IPS-18c (cell line): ENCODE data around the gene RASGRP2.

Experiments used
- H3K4me3 ChIP-seq: 2 replicates; pipeline ENCODE4 v1.7.0; 2013; ENCODE audit warnings: low read depth, mild to moderate bottlenecking, low read length, moderate library complexity; ENCODE audit not compliant: insufficient read depth
- H3K9me3 ChIP-seq: one replicate; pipeline ENCODE4 v1.6.1; 2013; ENCODE audit warnings: mild to moderate bottlenecking, low read length, moderate library complexity; ENCODE audit not compliant: control insufficient read depth, insufficient read depth

Gene RASGRP2

DNA sequence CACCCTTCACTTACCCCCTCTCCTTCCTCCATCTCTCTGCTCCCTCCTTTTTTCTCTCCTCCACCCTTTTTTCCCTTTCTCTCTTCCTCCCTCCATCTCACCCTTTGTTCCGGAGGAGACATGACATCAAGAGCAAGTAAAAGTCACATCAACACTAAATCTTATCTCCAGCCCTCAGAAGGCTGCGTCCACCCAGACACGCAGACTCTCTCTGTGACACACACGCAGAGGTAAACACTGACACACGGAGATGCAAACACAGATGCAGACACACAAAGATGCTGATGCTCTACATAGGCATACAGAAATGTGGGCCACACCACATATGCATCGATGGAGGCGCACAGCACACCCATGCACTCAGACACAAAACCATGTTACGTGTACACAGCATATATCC lies 47.9 kb downstream of the RASGRP2 start:
- H3K4me3 ChIP-seq, result no peak overlapping the region
- no peaks in the 10 kb centered on the region for H3K9me3 ChIP-seq

GRCh38 chr11:64695548-64695947 lies 48.4 kb downstream of the RASGRP2 start:
- no peak overlapping the region for H3K4me3 ChIP-seq

DNA sequence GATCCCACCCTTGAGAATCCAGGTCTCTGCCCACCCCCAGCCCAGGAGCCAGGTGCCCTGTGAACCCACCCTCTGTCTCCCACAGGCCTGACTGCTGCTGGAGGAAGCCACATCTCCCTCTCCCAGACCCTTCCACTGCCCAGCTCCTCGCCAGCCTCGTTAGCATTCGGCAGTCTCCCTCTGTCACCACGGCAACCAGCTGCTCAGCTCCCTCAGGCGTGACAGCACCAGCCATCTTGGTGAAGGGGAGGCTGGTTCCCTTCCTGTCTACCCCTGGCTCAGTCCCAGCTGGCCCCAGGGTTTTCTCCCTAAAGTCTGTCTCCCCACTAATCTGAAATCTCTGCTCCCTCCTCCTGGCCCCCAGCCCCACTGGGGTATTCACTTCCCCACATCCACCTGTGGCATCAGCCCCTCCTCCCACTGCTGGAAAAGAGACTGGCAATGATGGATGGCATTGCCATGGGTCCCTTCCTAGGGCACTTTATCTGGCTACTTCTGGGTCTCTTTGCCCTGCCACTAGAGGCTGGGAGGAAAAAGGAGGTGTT lies 49.0 kb downstream of the RASGRP2 start:
- Histone ChIP-seq H3K9me3 (no peaks in the 10 kb centered on the region), H3K4me3 (no peak overlapping the region)

More at GRCh38 chr11:64695548-64695947, 48.4 kb downstream of the RASGRP2 start:
- H3K9me3 ChIP-seq, result no peaks in the 10 kb centered on the region

GRCh38 chr11:64694026-64694755 lies 49.8 kb downstream of the RASGRP2 start:
- Histone ChIP-seq H3K4me3 (no peak overlapping the region), H3K9me3 (no peaks in the 10 kb centered on the region)

DNA sequence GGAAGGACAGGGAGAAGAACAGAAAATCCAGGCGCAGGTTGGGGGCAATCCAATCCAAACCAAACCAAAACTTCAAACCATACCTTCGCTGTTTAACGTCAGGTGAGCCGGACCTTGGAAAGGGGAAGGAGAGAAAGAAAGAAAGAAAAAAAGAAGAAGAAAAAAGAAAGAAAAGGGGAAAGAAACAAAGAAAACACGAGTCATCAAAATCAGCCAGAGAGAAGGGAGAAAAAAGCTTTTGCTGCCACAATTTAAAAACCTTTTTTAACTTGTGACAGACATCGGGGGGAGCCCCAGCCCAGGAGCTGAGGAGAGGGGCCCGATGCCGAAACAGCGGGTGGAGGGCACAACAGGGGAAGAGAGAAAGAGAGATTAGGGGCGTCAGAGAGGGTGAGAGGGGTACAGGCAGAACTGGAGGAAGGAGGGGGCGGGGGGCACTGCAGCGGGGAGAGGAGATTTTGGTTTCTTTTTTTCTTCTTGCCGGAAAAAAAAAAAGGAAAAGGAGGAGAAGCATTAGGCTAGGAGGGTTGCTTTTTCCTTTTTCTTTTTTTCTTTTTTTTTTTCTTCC lies 51.1 kb downstream of the RASGRP2 start:
- H3K9me3 ChIP-seq, result no peaks in the 10 kb centered on the region
- H3K4me3 ChIP-seq, result no peak overlapping the region

GRCh38 chr11:64691543-64691942 lies 52.4 kb downstream of the RASGRP2 start:
- H3K9me3 ChIP-seq, result no peaks in the 10 kb centered on the region

GRCh38 chr11:64690235-64690634 lies 53.7 kb downstream of the RASGRP2 start:
- Histone ChIP-seq H3K9me3 (no peaks in the 10 kb centered on the region), H3K4me3 (no peak overlapping the region)

More at GRCh38 chr11:64691543-64691942, 52.4 kb downstream of the RASGRP2 start:
- H3K4me3 ChIP-seq, result no peak overlapping the region

GRCh38 chr11:64688534-64688982 lies 55.4 kb downstream of the RASGRP2 start:
- peak overlapping the region; percentile 92 for H3K4me3 ChIP-seq
- H3K9me3 ChIP-seq, result no peaks in the 10 kb centered on the region

GRCh38 chr11:64687643-64688533 lies 56.1 kb downstream of the RASGRP2 start:
- no peak overlapping the region; the same call in 1 of the 2 replicates for H3K4me3 ChIP-seq

DNA sequence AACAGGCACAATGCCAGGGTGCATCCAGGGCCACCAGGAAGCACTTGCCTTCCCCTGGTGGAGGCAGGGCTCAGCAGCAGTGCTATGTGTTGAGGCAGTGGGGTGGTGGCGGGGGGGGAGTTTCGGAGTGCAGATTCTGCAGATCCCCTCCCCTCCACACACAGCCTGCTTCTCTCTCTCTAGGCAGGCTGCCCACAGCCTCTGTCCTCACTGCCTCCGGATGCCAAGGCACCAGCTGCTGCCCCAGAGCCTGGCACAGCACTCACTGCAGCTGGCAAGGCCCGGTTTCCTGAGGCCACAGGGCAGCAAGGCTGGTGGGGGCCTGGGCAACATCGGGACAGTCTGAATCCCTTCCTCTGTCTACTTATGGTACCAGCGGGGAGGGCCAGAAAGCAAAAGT lies 56.7 kb downstream of the RASGRP2 start:
- Histone ChIP-seq H3K4me3 (no peak overlapping the region), H3K9me3 (no peaks in the 10 kb centered on the region)

More at GRCh38 chr11:64687643-64688533, 56.1 kb downstream of the RASGRP2 start:
- H3K9me3 ChIP-seq, result no peaks in the 10 kb centered on the region

- H3K9me3 ChIP-seq, result no peaks in the 10 kb centered on the region
- no peak overlapping the region for H3K4me3 ChIP-seq
These were observed 57.3 kb downstream of the RASGRP2 start for GRCh38 chr11:64686466-64687170.

GRCh38 chr11:64685536-64685935 lies 58.4 kb downstream of the RASGRP2 start:
- Histone ChIP-seq H3K9me3 (no peaks in the 10 kb centered on the region), H3K4me3 (no peak overlapping the region)

DNA sequence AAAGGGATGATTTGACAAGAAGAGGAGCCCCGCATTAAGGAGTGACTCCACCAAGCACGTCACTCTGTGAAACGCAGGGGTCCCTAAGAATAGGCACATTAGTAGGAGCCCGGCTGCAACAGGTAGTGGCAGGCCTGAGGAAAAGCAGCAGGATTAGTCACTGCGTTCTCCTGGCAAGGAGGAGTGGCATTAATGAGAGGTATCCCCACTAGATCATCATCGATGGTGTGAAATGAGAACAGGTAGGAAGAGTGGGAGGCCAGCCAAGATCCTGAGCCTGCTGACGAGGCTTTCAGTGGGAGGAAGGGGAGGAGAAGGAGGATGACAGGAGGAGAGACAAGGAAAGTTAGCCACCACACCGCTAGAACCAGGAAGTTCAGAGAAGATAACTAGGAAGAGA lies 59.6 kb downstream of the RASGRP2 start:
- Histone ChIP-seq H3K9me3 (no peaks in the 10 kb centered on the region), H3K4me3 (no peak overlapping the region)

GRCh38 chr11:64681171-64681570 lies 62.8 kb downstream of the RASGRP2 start:
- H3K4me3 ChIP-seq, result no peak overlapping the region
- H3K9me3 ChIP-seq, result no peaks in the 10 kb centered on the region

DNA sequence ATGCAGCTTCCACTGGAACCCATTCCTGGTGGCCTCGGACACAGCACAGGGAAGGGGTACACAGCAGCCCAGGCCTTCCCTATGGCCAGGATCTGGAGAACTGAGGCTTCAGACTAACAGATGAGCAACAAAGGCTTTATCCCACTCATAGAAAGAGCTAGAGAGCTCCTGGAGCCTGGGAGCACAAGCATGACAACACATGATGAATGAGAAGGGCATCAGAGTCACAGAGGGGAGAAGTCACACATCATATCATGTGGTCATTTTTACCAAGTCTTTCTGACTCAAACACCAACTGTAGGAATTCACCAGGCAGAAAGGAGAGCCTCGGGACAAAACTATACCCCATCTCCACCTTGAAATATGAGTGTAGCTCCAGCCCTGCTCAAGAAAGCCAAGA lies 64.1 kb downstream of the RASGRP2 start:
- Histone ChIP-seq H3K9me3 (no peaks in the 10 kb centered on the region), H3K4me3 (no peak overlapping the region)

DNA sequence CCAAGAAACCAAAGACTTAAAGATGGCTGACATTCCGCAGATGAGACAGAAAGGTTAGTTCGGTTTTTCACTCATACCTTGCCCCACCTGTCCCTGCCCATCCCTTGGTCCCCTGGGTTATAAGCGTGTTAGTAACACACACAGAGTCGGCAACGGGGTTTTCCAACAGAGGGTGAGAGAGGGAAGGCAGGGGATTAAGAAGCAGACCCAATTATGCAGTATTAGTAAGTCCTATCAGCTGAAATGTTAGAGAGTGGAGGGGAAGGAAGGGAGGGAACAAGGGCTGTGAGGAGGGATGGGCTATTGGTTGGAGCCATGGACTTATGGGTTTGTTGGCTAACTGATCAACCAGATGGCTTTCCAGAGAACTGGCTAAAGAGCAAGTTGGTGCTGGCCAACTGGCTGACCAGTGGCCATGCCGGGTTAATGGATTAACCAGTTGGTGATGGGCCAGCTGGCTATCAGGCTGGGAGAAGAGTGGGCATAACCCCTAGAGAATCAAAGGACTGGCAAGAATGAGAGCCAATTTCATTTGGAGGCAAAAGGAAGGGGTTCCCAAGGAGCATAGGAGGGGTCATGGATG lies 66.4 kb downstream of the RASGRP2 start:
- no peak overlapping the region for H3K4me3 ChIP-seq
- H3K9me3 ChIP-seq, result no peaks in the 10 kb centered on the region
